Measurements from ENCODE around the gene DNAJC12.

- no peak for TF ChIP-seq CTCF (IDR thresholded peaks at IDR 0.05)
- no peak for TF ChIP-seq EZH2phosphoT487 (IDR thresholded peaks at IDR 0.05)
Measured at GRCh38 chr10:67884842-67885670, 47.1 kb upstream of the DNAJC12 start.
